GM18909 (cell line): ENCODE data around the gene DNAJC4.

Experiments
- ATAC-seq: cut with Tn5 transposase; IDR thresholded peaks from one replicate; pipeline ENCODE4 v1.9.1; 2021; ENCODE audit warnings: mild to moderate bottlenecking; ENCODE audit not compliant: unreplicated experiment, poor library complexity

Gene DNAJC4, protein sequence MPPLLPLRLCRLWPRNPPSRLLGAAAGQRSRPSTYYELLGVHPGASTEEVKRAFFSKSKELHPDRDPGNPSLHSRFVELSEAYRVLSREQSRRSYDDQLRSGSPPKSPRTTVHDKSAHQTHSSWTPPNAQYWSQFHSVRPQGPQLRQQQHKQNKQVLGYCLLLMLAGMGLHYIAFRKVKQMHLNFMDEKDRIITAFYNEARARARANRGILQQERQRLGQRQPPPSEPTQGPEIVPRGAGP

DNA sequence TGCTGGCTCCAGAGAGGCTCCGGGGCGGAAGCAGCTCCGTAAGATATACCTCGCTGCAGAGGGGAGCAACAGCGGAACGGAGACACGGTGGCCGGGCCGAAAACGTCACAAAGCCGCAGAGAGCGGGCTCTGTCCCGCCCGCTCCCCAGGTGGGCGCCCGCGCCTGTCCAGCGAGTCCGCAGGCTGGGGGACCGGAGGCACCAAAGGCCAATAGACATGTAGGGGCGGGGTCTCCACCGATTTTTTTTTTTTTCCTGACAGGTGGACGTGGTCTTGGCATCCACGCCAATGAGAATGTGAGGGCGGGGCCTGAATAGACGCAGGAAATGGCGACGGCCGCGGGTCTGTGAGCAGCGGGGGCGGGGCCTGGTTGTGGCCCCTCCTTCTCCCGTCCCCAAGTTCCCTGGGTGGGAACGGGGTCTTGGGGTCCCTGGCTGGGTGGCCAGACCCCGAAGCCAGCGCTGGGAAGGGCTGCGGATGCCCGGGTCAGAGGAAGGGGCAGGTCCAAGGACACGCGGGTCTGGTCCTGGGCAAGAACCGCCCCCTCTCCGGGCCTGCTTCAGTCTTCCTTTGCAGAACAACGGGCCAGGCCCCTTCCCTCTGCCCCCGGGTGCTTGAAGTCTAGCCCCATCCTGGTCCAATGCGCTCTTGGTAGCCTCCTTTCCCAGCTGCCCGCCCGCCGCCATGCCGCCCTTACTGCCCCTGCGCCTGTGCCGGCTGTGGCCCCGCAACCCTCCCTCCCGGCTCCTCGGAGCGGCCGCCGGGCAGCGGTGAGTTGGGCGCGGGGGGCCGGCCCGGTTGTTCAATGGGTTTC is at the start of gene DNAJC4:
TSS of gene DNAJC4 (plus strand) at position 378 of the 814 bp plus-strand sequence. CDS start at position 685, 307 bp downstream.
- ATAC-seq: peak; percentile 49

DNA sequence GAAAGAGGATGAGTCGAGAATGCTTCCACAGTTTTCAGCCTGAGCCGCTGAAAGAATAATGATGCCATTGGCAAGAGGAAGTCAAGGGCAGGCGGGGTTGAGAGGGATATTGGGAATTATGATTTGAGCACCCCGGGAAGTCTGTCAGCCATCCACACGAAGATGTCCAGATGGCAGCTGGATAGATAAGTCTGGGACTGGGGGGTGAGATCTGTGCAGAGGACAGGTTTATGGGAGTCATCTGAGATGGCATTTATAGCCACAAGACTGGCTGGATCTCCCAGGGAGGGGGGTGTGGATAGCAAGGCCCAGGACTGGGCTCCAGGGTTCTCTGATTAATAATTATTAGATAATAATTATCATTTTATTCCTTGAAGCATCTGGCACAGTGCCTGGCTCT is 49.5 kb upstream of the DNAJC4 start:
- no peak for ATAC-seq

DNA sequence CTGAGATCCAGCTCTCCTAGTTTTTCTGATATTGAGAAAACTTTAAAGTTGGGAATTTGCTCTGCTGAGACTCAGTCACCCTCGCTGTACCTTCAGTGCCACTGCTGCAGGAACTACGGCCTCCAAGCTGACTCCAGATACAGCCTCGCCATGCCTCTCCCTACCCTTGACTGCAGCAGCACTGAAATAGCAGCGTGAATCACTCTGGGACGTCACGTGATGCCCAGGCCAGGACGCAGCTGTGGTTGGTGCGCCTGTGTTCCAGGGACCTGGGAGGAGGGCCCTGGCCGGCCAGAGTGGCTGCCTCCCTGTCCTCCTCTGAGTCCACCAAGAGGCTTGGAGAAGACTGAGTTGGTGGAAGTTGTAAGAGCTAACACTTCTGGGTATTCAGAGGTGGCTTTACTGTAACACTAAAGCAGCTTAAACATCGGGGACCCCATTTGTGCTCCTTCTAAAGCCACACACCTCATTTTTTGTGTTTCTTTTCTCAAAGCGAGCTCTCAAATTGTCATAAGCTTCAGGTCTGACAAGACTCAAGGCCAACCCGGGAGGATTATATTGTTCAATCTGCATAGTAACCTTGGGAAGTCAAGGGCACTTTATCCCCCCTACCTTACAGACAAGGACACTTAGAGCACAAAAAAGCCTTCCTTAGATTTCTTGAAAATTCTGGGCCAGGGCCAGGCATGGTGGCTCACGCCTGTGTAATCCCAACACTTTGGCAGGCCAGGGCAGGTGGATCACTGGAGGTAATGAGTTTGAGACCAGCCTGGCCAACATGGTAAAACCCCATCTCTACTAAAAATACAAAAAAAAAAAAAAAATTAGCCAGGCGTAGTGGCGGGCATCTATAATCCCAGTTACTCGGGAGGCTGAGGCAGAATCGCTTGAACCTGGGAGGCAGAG is 48.6 kb upstream of the DNAJC4 start:
- no peak for ATAC-seq

DNA sequence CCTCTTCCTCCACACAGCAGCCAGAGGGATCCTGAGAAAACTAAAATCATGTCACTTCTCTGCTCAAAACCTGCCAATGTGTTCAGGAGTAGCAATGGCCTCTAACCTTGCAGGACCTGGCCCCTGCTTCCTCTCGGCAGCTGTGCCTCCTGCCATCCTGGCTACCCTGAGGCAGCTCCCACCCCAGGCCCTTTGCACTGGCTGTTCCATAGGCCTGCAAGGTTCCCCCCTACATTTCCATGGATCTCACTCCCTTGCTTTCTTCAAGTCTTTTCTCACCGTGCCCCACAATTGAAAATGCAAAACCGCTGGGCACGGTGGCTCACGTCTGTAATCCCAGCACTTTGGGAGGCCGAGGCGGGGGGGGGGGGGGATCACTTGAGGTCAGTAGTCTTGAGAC is 46.5 kb upstream of the DNAJC4 start:
- ATAC-seq: no peak

DNA sequence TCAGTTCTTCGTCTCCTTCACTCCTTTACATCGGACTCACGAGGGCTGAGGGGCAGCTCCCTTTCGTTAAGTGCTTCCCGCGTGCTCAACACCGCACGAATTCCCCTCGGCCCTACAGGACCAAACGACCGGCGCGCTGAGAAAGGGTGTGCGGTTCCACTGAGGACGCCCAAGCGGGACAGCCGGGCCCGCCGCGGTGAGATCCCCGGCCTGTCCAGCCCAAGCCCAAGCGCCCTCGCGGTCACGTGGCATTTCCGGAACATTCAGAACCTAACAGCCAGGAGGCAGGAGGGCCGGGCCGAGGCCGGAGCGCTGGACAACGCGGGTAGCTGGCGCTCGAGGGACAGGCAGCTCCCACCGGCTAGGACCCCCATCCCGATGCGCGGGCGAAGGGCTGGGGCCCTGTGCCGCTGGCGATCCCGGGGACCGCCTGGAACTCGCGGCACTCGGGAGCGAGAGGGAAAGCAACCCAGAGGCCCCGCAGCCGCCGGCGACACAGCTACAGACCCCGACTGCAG is 45.1 kb upstream of the DNAJC4 start:
- ATAC-seq: peak; percentile 22

DNA sequence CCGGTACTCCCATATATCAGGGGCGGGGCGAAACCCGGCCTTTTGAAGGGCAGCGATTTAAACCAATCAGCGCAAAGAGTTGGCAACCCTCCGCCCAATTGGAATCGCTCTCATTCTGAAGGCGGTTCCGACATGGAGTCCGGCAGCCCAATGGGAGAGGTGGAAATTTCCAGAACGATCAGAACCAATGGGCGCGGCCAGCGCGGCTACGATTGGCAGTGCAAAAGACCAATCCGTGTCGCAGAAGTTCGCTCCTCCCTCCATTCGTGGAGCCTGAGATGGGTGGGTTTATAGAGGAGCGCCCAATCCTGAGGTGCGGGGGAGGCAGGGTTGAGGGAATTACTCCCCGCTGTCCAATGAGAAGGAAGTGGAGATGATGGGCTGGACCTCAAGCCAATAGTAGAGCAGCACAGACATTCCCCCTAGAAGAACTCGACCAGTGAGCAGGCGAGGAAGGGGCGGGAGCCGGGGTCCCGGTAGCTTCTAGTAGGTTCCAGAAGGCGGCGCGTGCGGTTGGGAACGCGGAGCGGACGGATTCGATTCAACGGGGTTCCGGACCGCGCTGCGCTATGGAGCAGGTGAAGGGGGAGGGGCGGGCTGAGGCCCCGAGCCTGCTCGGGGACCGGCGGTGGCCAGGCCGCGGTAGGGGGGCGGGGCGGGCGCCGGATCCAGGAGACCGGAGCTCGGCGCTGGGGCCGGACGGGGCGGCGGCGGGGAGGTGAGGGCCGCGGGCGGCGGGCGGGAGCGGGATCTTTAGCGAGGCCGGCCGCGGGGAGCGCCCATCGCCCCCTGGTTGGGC is 44.5 kb upstream of the DNAJC4 start, which contains the start of gene STIP1:
TSS of gene STIP1 (plus strand) at position 479 of the 799 bp plus-strand sequence. CDS start at position 570, 91 bp downstream.
- peak; percentile 90 for ATAC-seq

DNA sequence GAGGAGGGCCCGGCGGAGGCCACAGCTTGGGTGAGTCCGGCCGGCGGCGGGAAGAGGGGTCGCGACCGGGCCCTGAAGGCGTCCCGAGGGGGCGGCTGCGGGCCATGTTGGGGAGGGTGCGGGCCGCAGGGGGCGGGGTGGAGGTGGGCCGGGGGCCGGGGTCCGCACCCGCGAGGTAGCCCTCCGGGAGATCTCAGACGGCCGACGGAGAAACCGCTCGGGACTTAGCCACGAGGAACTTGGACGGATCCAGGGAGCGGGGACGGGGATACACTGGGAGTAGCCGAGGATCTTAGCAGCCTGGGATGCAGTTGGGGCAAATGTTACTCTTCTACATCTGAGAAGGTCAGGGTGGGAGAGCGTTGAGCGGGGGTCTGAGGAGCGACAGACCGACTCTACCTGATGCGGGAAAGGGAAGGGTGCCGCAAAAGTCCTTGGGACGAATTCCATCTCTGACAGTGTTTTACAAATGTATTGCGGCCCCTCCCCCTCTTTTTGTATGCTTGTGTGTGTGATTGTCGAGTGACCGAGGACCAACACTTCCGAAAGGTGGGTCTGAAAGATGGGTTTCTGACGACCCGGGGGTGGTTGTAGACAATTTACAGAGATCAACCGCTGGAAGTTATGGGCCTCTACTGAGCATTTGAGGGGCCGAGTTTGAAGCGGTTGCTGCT is 43.7 kb upstream of the DNAJC4 start:
- no peak for ATAC-seq

DNA sequence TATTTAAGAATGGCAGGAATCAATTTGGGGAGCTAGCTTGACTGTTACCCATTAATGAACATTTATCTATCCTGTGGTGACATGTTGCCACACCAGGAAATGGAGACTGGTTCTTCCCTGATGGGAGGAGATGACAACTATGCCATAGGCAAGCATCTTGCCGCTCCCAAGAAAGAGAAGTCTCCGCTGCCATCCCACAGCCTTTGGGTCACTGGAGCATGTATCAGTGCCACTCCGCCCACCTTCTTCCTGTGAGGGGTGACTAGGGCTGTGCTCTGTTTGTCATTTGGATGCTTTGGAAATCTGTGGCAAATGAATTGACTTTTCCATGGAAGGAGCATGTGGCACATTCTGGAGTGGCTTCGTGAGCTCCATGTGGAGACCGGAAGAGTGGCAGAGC is 37.9 kb upstream of the DNAJC4 start:
- ATAC-seq: no peak

DNA sequence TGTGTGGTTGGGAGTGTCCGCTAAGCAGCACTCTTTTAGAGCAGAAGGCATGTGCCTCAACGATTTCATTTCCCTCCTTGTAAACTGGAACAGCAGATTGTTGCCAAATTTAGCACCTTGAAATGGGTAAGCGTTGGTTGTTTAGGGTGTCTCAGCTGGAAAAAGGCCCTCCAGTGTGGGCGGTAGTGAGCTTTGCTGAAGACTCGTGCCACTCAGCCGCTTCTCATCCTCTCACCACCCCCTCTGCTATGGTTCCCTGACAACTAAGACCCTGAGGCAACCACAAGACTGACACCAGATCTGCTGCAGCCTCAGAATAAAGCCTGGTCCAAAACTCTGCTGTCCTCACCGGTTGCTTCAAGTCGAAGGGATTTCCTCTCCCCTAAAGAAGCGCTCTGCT is 33.7 kb upstream of the DNAJC4 start:
- ATAC-seq: no peak

DNA sequence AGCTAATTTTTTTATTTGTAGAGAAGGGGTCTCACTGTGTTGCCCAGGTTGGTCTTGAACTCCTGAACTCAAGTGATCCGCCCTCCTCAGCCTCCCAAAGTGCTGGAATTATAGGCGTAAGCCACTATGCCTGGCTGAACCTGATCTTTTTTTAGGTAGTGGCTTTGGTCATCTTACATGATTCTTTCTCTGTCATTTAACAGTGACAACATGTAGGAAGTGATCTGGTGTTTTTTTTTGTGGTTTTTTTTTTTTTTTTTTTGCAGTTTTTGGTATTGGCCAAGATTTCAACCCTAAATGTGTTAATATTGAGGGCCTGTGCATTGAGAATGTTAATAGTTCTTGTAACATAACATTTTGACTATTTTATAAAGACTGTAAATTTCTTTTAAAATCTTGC is 31.8 kb upstream of the DNAJC4 start:
- ATAC-seq: no peak

DNA sequence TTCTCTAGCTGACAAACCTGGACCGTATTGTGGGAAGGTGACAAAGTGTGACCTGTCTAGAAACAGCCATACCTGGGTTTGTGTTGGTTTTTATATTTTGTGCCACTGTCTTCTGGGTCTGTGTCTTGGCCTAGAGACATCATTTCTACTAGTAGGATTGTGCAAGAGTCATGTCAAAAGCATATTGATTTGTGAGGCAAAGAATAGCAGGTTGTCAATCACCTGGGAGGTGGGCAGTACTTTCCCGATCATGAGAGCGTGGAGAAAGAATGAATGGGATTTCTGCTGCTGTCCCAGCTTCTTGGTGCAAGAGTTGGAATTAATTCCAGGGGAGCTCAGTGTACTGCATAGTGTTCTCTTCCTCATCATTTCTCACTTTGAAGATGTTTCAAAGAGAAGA is 28.8 kb upstream of the DNAJC4 start:
- no peak for ATAC-seq

DNA sequence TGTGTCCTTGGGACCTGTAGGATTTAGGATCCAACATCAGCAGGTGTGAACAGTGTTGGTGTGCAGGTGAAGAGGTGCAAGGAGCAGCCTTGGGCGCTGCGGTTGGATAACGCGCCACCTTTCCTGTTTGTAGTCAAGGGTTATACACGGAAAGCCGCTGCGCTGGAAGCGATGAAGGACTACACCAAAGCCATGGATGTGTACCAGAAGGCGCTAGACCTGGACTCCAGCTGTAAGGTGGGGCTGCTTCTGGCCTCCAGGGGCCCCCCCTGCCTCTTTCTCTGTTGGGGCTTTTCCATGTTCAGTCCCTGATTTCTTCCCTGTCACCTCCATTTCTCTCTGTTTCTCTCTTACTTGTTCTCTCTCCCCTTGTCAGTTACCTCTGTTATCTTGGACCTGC is 27.4 kb upstream of the DNAJC4 start:
- ATAC-seq: no peak

DNA sequence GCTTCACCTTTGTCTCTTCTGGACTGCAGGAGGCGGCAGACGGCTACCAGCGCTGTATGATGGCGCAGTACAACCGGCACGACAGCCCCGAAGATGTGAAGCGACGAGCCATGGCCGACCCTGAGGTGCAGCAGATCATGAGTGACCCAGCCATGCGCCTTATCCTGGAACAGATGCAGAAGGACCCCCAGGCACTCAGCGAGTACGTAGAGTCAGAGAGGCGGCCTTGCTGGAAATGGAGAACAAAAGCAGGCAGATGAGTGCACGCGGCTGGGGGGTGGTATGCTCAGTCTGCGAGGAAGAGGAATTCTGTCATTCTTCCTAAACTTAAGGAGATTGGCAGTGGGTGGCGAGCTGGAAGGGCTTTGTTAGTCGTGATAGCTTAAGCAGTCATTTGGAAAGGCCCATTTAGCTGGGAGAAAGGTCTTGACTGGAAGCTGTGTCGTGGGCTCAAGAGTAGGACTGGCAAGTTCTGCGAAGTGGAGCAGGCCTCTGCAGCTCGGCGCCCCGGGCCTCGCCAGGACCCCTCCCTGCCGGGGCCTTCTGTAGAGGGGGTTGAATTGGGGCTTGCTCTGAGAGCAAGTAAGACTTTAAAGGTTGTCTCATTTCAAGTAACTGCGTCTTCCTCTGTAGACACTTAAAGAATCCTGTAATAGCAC is 26.8 kb upstream of the DNAJC4 start:
- ATAC-seq: no peak

DNA sequence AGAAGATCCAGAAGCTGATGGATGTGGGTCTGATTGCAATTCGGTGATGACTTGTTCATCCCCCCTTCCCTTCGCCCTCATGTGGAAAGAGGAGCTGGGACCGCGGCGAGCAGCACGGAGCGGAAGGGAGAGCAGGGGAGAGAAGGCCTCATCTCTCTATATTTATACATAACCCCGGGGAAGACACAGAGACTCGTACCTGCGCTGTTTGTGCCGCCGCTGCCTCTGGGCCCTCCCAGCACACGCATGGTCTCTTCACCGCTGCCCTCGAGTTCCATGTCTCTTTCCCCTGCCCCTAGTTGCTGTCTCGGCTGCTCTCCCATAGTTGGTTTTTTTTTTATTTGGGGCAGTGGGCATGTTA is 26.3 kb upstream of the DNAJC4 start:
- no peak for ATAC-seq

DNA sequence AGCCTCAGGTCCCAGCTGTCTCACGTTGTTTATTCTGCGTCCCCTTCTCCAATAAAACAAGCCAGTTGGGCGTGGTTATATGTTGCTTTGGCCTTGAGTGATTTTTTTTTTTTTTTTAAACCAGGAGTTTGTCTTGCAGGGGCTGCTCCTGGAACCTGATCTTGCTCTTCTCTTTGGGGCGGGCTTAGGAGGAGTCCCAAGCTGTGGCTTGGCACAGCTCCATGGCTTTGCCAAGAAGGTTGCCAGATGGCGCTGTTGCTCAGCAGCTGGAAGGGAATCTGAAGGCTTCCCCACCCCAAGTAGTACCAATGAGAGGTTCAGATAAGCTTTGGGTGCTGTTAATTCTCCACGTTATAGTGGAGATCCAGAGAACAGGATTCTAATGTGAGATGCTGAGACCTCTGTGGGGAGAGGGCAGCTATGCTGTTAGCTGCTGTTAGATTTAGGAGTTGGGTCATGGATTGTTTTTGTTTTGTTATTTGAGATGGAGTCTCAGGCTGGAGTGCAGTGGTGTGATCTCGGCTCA is 25.8 kb upstream of the DNAJC4 start:
- no peak for ATAC-seq

DNA sequence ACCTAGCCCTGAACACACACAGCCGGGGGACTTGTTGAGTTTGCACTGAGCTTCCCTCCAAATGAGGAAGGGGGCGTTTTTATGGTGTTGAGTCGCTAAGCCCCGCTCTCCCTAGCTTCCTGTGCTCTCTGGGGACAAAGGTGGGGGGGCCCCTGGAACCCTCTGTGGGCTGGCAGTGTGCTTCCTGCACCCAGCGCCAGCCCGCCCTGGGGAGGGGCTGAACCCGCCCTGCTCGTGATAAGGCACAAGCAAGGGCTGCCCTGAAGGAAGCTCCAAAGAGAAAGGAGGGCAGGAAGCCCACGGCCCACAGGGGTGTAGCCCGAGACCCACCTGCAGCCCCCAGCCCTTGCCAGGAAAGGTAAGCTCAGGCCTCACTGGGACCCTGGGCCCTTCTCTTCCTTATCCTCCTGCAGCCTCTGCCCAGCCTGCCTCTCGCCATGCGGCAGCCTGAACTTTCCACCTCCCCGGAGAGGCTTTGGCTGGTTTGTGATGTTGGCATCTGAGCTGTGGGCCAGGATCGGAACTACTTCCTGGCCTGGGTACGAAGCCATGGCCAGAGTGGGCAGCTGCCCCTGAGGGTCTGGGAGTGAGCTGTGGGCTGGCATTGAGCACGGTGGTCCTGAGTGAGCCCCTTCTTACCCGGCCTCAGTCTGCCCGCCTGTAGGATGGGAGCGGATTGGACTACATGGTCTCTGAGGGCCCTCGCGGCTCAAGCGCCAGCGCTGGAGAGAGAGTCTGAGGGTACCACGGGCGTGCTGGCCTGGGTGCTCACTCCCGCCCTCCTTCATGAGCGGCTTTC is 23.7 kb upstream of the DNAJC4 start, which contains the start of gene FERMT3:
TSS of gene FERMT3 (plus strand) at position 265 of the 799 bp plus-strand sequence. CDS start 644 bp downstream, outside the sequence.
- no peak for ATAC-seq

DNA sequence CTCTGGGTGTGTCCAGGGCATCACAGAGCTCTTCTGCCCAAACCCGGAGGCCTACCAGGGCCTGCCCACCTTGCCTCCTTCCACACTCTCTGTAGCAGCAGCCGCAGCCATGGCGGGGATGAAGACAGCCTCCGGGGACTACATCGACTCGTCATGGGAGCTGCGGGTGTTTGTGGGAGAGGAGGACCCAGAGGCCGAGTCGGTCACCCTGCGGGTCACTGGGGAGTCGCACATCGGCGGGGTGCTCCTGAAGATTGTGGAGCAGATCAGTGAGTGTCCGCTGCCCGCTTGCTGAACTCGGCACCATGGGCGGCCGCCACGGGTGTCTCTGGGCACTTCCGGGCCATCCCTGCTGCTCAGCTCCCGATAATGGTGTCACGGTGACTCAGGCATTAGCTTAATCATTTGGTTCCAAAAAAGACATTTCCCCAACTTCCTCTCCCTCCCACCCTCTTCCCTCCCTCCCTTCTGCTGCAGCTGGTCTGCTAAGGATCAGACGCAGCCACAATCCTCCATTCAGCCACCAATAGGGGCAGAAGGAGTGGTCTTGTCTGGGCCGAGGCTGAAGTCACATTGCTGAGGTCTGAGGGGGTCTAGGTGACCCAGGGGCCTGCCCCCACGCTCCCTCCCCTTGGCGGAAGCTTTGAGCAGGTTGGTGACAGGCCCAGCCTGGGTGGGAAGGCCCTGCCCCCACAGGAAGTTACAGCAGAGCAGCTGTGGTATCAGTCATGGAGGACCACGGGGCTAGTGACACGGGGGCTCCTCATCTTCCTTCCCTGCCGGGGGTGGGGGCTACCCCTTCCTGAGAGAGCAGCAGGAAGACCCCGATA is 22.9 kb upstream of the DNAJC4 start:
- peak; percentile 53 for ATAC-seq
